RWPE1 (cell line): ENCODE data around the gene HAUS3.

Experiments used
- CTCF ChIA-PET: fragments of 350-600 bp; sonication (Branson Sonifier 250); formaldehyde crosslinking; extraction: SDS; loops from one replicate; lab custom pipeline; 2021; lab: Yijun Ruan, JAX
- POLR2A ChIA-PET: fragments of 400-600 bp; formaldehyde crosslinking; extraction: SDS; loops from one replicate; lab custom pipeline; 2020; ENCODE audit warnings: antibody characterized with exemption; ENCODE audit not compliant: low non-redundant PET; lab: Yijun Ruan, JAX
- DNase-seq: peaks from one replicate; pipeline ENCODE4 v3.0.0; 2012; ENCODE audit warnings: low spot score
- H3K27ac ChIP-seq: fragments of 450-650 bp; 2 replicates; pipeline ENCODE4 v1.5.1; 2017
- TF ChIP-seq, protein P1 (sequence below): fragments of 450-650 bp; conservative IDR thresholded peaks from 2 replicates; pipeline ENCODE4 v1.5.1; 2017; ENCODE audit warnings: low read depth, mild to moderate bottlenecking

HAUS3 gene, protein sequence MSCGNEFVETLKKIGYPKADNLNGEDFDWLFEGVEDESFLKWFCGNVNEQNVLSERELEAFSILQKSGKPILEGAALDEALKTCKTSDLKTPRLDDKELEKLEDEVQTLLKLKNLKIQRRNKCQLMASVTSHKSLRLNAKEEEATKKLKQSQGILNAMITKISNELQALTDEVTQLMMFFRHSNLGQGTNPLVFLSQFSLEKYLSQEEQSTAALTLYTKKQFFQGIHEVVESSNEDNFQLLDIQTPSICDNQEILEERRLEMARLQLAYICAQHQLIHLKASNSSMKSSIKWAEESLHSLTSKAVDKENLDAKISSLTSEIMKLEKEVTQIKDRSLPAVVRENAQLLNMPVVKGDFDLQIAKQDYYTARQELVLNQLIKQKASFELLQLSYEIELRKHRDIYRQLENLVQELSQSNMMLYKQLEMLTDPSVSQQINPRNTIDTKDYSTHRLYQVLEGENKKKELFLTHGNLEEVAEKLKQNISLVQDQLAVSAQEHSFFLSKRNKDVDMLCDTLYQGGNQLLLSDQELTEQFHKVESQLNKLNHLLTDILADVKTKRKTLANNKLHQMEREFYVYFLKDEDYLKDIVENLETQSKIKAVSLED

DNA sequence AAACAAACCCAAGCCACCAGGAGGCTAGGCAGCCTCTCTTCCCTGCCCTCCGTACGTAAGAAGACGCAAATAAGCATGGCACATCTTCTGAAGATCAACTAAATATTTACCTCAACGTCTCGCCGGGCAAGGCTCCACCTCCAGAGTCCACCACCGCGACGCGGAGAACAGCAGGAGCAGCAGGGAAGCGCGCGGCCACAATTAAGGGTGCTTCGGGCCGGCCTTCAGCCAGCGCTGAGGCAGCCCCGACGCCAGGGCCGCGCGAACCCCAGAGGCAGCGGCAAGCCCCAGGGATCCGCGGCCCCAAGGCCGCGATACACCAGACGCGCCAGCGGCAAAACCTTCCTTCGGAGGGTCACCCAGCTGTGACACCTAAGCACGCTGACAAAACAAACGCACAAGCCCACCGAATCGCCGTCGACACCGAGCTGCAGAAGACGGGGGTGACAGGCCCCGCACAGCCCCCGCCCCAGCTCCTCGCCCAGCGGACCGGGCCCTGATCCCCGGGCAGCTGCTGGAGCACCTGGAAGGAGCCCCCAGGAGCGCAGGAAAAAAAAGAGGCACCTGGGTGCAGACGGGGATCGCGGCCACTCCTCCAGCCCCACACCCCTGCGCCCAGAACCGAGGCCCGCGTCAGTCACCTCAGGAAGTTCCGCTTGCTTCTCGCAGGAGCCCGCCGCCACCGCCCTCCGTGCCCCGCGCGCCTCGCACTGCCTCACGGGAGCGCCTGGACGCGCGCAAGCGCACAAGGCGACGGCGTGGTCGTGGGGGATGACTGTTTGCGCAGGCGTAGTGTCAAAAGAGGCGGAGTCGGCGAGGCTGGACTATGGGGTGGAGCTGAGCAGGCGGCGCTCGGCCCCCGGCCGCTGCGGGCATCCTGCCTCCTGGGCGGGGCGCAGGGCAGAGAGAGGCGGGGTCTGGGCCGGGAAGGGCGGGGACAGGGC lies at the start of gene HAUS3, which contains the start of gene POLN:
TSS of gene HAUS3 (minus strand) at position 712 of the 944 bp plus-strand sequence. CDS start 1,175 bp downstream, outside the sequence.
TSS of gene POLN (minus strand) at position 712 of the 944 bp plus-strand sequence. CDS start 12,890 bp downstream, outside the sequence.
- peak within 1 kb of the TSS; percentile 85 for H3K27ac ChIP-seq
- TF ChIP-seq, protein P1, sequence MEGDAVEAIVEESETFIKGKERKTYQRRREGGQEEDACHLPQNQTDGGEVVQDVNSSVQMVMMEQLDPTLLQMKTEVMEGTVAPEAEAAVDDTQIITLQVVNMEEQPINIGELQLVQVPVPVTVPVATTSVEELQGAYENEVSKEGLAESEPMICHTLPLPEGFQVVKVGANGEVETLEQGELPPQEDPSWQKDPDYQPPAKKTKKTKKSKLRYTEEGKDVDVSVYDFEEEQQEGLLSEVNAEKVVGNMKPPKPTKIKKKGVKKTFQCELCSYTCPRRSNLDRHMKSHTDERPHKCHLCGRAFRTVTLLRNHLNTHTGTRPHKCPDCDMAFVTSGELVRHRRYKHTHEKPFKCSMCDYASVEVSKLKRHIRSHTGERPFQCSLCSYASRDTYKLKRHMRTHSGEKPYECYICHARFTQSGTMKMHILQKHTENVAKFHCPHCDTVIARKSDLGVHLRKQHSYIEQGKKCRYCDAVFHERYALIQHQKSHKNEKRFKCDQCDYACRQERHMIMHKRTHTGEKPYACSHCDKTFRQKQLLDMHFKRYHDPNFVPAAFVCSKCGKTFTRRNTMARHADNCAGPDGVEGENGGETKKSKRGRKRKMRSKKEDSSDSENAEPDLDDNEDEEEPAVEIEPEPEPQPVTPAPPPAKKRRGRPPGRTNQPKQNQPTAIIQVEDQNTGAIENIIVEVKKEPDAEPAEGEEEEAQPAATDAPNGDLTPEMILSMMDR: no peak
- ChIA-PET POLR2A (interaction anchor here (0.6 kb wide), 1 partner anchor 30 kb away, joined by 3 read pairs; no protein-coding TSS in a partner anchor), CTCF (interaction anchor here (0.6 kb wide), 1 partner anchor 205 kb away, joined by 3 read pairs; no protein-coding TSS in a partner anchor)
- DNase-seq: peak; percentile 97

GRCh38 chr4:2290974-2291704 lies 49.2 kb upstream of the HAUS3 start:
- ChIA-PET POLR2A (no interaction called here), CTCF (no interaction called here)
- DNase-seq: no peak
- TF ChIP-seq, protein P1: no peak
- no peak overlapping the region for H3K27ac ChIP-seq

GRCh38 chr4:2290488-2290887 lies 48.6 kb upstream of the HAUS3 start:
- ChIA-PET CTCF (no interaction called here), POLR2A (no interaction called here)
- TF ChIP-seq, protein P1: no peak
- no peak overlapping the region for H3K27ac ChIP-seq
- no peak for DNase-seq

DNA sequence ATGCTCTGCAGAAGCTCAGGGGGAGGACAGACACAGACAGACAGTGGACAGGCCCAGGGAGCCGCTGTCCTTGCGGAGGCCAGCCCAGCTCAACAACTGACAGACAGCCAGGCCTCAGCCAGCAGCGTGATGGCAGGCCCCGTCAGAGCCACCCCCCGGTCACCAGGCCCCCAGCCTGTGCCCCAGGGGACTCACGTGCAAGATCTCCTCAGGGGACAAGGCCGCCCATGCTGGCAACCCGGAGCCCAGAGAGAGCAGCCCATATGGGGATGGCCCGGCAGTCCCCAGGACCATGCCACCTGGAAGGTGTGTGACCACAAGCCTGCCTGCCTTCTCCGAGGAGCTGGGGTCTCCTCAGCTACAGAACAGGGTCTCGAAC lies 48.0 kb upstream of the HAUS3 start:
- ChIA-PET POLR2A (no interaction called here), CTCF (no interaction called here)
- H3K27ac ChIP-seq: no peak overlapping the region
- TF ChIP-seq, protein P1: no peak
- no peak for DNase-seq

GRCh38 chr4:2289311-2289954 lies 47.5 kb upstream of the HAUS3 start:
- POLR2A ChIA-PET: no interaction called here
- H3K27ac ChIP-seq: no peak overlapping the region
- CTCF ChIA-PET: no interaction called here

More at GRCh38 chr4:2289311-2289954, 47.5 kb upstream of the HAUS3 start:
- TF ChIP-seq, protein P1: no peak
- no peak for DNase-seq
